Hepatocyte (in vitro differentiated cells): ENCODE measurements around the gene SDF2L1. TPM values are rescaled to one million over a fixed set of nuclear protein-coding genes. Genes with fewer than 3 reads are reported as not detected.

ENCODE experiments used
- DNase-seq: peaks from one replicate; pipeline ENCODE4 v3.0.0-alpha.2; 2016; ENCODE audit warnings: low spot score
- H2AFZ ChIP-seq: fragments of 200-600 bp; sonication (generic); 2 replicates; pipeline ENCODE4 v1.6.0; 2016; ENCODE audit warnings: antibody characterized with exemption, mild to moderate bottlenecking
- H3K27ac ChIP-seq: fragments of 200-600 bp; sonication (generic); 2 replicates; pipeline ENCODE4 v1.5.1; 2016; ENCODE audit warnings: mild to moderate bottlenecking
- H3K27me3 ChIP-seq: fragments of 200-600 bp; sonication (generic); 2 replicates; pipeline ENCODE4 v1.6.1; 2016
- H3K36me3 ChIP-seq: fragments of 200-600 bp; sonication (generic); replicated peaks from 2 replicates; pipeline ENCODE4 v1.5.1; 2016; ENCODE audit warnings: low read depth; ENCODE audit not compliant: insufficient read depth
- H3K4me1 ChIP-seq: fragments of 200-600 bp; sonication (generic); 2 replicates; pipeline ENCODE4 v1.5.1; 2016; ENCODE audit warnings: mild to moderate bottlenecking, moderate library complexity; ENCODE audit not compliant: insufficient read depth
- H3K4me2 ChIP-seq: fragments of 200-600 bp; sonication (generic); 2 replicates; pipeline ENCODE4 v1.6.0; 2016
- H3K4me3 ChIP-seq: fragments of 200-600 bp; sonication (generic); 2 replicates; pipeline ENCODE4 v1.5.1; 2016; ENCODE audit warnings: mild to moderate bottlenecking
- H3K79me2 ChIP-seq: fragments of 200-600 bp; sonication (generic); 2 replicates; pipeline ENCODE4 v1.6.0; 2017; ENCODE audit warnings: mild to moderate bottlenecking
- H3K9me2 ChIP-seq: fragments of 200-600 bp; sonication (generic); replicated peaks from 2 replicates; pipeline ENCODE4 v1.6.0; 2017; ENCODE audit warnings: mild to moderate bottlenecking; ENCODE audit not compliant: insufficient read depth
- H3K9me3 ChIP-seq: fragments of 200-600 bp; sonication (generic); 2 replicates; pipeline ENCODE4 v1.5.1; 2016; ENCODE audit warnings: low read depth, mild to moderate bottlenecking
- H4K20me1 ChIP-seq: fragments of 200-600 bp; sonication (generic); 2 replicates; pipeline ENCODE4 v1.6.0; 2016; ENCODE audit warnings: mild to moderate bottlenecking; ENCODE audit not compliant: insufficient read depth, poor library complexity, severe bottlenecking
- EZH2 ChIP-seq: fragments of 200-600 bp; sonication (generic); IDR thresholded peaks from 2 replicates; pipeline ENCODE4 v1.6.1; 2016; ENCODE audit warnings: antibody characterized with exemption, mild to moderate bottlenecking, borderline replicate concordance
- EZH2phosphoT487 ChIP-seq: fragments of 200-600 bp; sonication (generic); IDR thresholded peaks from one replicate; pipeline ENCODE4 v1.6.1; 2018; ENCODE audit warnings: antibody characterized with exemption, mild to moderate bottlenecking, low read depth, moderate library complexity; ENCODE audit not compliant: unreplicated experiment, severe bottlenecking
- WGBS: methylation state at CpG from one replicate; pipeline ENCODE4 v1.1.6; 2016; ENCODE audit warnings: low lambda C conversion rate; ENCODE audit errors: missing lambda C conversion rate; 5-methylcytosine and 5-hydroxymethylcytosine counted together
- polyA plus RNA-seq: library from polyadenylated mRNA; unstranded; fragments of >200 nt; fragmentation: Nextera tagmentation; extraction: Ambion mirVana; gene quantifications from 2 replicates; pipeline ENCODE4 v1.2.1, GENCODE V29; 2016
- total RNA-seq: library from RNA; depleted of rRNA; stranded (reverse); fragments of >200 nt; gene quantifications from 2 replicates; pipeline ENCODE4 v1.2.3, GENCODE V29; 2014
- TF ChIP-seq, protein P1 (sequence below): fragments of 200-600 bp; sonication (generic); IDR thresholded peaks from 2 replicates; pipeline ENCODE4 v1.5.1; 2016; ENCODE audit warnings: antibody characterized with exemption, mild to moderate bottlenecking; ENCODE audit not compliant: poor library complexity

SDF2L1 gene
- total and polyA plus RNA-seq, 2 experiments from 2014 or later, result 38.2 to 139 TPM

DNA sequence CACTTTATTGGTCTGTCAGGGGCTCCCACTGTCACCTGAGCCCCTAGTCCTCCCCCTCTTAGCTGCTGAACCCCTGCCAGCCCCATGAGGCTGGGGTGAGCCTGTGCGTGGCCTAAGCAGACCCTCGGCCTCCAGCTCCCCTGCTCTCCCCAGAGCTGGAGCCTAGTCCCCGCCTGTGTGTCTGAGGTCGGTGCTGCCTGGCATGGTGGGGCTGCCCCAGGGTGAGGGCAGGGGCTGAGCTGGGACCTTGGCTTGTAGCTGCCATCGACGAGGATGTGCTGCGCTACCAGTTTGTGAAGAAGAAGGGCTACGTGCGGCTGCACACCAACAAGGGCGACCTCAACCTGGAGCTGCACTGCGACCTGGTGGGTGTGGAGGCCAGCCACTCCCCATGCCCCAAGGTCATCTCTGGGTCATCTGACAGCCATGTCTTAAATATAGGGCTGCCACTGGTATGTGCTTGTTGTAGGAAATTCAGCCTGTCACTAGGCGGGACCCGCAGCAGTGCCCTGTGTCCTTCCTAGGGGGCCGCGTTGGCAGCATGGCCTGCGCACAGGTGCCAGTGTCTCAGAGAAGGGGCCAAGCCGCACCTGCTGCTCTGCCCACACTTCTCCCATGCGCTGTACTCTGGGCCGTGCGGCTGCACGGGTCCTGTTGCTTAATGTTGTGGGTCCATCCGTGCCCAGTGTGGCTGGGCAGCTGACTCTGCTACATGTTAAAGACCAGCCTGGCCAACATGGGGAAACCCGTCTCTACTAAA, 44.7 kb downstream of the SDF2L1 start:
- TF ChIP-seq, protein P1, sequence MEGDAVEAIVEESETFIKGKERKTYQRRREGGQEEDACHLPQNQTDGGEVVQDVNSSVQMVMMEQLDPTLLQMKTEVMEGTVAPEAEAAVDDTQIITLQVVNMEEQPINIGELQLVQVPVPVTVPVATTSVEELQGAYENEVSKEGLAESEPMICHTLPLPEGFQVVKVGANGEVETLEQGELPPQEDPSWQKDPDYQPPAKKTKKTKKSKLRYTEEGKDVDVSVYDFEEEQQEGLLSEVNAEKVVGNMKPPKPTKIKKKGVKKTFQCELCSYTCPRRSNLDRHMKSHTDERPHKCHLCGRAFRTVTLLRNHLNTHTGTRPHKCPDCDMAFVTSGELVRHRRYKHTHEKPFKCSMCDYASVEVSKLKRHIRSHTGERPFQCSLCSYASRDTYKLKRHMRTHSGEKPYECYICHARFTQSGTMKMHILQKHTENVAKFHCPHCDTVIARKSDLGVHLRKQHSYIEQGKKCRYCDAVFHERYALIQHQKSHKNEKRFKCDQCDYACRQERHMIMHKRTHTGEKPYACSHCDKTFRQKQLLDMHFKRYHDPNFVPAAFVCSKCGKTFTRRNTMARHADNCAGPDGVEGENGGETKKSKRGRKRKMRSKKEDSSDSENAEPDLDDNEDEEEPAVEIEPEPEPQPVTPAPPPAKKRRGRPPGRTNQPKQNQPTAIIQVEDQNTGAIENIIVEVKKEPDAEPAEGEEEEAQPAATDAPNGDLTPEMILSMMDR, result no peak
- TF ChIP-seq EZH2, result no peak
- Histone ChIP-seq H3K4me3 (no peak overlapping the region), H3K4me2 (no peak overlapping the region), H3K4me1 (no peaks in the 10 kb centered on the region), H4K20me1 (no peaks in the 10 kb centered on the region), H3K27ac (no peak overlapping the region), H3K36me3 (no peaks in the 10 kb centered on the region), H3K9me2 (no peaks in the 10 kb centered on the region), H2AFZ (no peak overlapping the region), H3K9me3 (no peaks in the 10 kb centered on the region), H3K27me3 (no peaks in the 10 kb centered on the region), H3K79me2 (no peaks in the 10 kb centered on the region)
- WGBS, result 94% methylated on average over 23 of the region's 23 CpGs
- DNase-seq, result no peak

DNA sequence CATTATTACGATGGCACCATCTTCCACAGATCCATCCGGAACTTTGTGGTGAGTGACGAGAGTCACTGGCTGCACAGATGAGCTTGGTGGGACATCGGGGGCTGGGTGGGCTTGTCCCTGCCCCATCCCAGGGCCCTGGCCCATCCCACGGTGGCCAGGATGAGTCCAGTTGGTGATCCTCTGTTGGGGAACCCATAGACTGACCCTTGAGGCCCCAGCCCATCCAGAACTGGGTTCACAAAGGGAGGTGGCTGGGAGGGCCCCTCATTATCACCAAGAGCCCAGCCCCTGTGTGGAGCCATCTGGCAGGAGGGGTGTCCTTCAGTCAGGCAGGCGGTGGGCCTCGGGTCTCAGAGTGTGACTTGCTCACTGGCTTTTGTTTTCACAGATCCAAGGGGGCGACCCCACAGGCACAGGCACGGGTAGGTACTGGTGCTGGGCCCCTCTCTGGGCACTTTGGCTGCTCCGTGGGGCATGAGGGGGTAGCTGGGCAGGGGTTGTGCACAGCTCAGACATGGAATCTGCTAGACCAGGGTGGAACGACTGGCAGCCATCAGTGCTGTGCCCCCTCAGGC, 45.7 kb downstream of the SDF2L1 start:
- Histone ChIP-seq H4K20me1 (no peaks in the 10 kb centered on the region), H3K4me2 (no peak overlapping the region), H3K4me1 (no peaks in the 10 kb centered on the region), H3K36me3 (no peaks in the 10 kb centered on the region), H2AFZ (no peak overlapping the region), H3K4me3 (no peak overlapping the region), H3K27me3 (no peaks in the 10 kb centered on the region), H3K79me2 (no peaks in the 10 kb centered on the region), H3K9me3 (no peaks in the 10 kb centered on the region), H3K27ac (no peak overlapping the region), H3K9me2 (no peaks in the 10 kb centered on the region)
- WGBS, result 86% methylated on average over 11 of the region's 11 CpGs
- TF ChIP-seq EZH2phosphoT487, result no peak
- TF ChIP-seq, protein P1, result no peak
- TF ChIP-seq EZH2, result no peak
- no peak for DNase-seq

DNA sequence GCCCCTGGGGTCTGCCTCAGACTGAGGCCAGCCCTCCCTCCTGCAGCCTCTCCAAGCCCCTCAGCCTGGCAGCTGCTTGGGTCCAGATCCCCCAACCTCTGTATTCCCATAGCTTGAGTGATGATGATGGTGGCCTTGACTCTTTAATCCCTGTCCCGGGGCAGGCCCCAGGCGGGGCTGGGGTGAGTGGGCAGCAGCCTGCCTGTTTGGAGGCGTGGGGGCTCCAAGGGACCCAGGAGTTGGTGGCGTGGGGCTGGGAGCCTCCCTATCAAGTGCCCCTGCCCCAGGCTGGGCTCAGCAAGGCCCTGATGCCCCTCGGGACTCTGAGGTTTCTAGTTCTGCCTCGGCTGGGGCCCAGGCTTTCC, 46.2 kb downstream of the SDF2L1 start:
- 92% methylated on average over 6 of the region's 6 CpGs for WGBS
- no peaks in the 10 kb centered on the region for H3K4me1 ChIP-seq
- H2AFZ ChIP-seq, result no peak overlapping the region
- H3K9me3 ChIP-seq, result no peaks in the 10 kb centered on the region
- no peak overlapping the region for H3K4me3 ChIP-seq
- no peaks in the 10 kb centered on the region for H3K79me2 ChIP-seq
- H3K9me2 ChIP-seq, result no peaks in the 10 kb centered on the region
- no peak for DNase-seq
- TF ChIP-seq EZH2 (no peak), EZH2phosphoT487 (no peak)
- TF ChIP-seq, protein P1, result no peak
- no peaks in the 10 kb centered on the region for H3K27me3 ChIP-seq
- no peaks in the 10 kb centered on the region for H4K20me1 ChIP-seq
- H3K27ac ChIP-seq, result no peak overlapping the region
- no peak overlapping the region for H3K4me2 ChIP-seq
- no peaks in the 10 kb centered on the region for H3K36me3 ChIP-seq
